ENCODE data around the gene TRIM38. TPM values are rescaled to one million over a fixed set of nuclear protein-coding genes. Genes with fewer than 3 reads are reported as not detected.

The TRIM38 gene
- total RNA-seq, 4 donors from 2014 or later, result 11.5 to 14.0 (median 12.4) TPM

DNA sequence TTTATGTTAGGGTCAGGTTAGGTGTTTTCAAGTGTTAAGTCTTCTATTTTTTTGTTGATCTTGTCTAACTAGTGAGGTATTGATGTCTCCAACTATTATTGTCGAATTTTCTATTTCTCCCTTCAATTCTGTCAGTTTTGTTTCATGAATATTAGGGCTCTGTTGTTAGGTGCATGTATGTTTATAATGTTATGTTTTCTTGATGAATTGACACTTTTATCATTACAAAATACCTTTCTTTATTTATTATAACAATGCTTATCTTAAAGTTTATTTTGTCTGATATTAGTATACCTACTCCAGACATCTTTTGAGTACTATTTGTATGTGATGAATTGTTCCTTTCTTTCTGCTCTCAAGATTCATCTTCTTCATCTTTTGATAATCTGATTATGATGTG lies 12.9 kb upstream of the TRIM38 start:
- WGBS, 2 donors, result 84 to 98% methylated on average over 1 of the region's 1 CpG
- Histone ChIP-seq H3K9me3 (no peaks in the 10 kb centered on the region), H3K36me3 (no peaks in the 10 kb centered on the region), H3K4me3 (replicated peaks in 1 of 3) (no peak overlapping the region), H3K27ac (no peak overlapping the region), H3K27me3 (no peaks in the 10 kb centered on the region), H3K4me1 (no peaks in the 10 kb centered on the region)
- intact Hi-C loops (cut with DNase I), result no loop called here
- TF ChIP-seq POLR2A (IDR thresholded peaks at IDR 0.05), result no peak
- TF ChIP-seq, protein P1, sequence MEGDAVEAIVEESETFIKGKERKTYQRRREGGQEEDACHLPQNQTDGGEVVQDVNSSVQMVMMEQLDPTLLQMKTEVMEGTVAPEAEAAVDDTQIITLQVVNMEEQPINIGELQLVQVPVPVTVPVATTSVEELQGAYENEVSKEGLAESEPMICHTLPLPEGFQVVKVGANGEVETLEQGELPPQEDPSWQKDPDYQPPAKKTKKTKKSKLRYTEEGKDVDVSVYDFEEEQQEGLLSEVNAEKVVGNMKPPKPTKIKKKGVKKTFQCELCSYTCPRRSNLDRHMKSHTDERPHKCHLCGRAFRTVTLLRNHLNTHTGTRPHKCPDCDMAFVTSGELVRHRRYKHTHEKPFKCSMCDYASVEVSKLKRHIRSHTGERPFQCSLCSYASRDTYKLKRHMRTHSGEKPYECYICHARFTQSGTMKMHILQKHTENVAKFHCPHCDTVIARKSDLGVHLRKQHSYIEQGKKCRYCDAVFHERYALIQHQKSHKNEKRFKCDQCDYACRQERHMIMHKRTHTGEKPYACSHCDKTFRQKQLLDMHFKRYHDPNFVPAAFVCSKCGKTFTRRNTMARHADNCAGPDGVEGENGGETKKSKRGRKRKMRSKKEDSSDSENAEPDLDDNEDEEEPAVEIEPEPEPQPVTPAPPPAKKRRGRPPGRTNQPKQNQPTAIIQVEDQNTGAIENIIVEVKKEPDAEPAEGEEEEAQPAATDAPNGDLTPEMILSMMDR (IDR thresholded peaks at IDR 0.05), result no peak
- no peak for DNase-seq

DNA sequence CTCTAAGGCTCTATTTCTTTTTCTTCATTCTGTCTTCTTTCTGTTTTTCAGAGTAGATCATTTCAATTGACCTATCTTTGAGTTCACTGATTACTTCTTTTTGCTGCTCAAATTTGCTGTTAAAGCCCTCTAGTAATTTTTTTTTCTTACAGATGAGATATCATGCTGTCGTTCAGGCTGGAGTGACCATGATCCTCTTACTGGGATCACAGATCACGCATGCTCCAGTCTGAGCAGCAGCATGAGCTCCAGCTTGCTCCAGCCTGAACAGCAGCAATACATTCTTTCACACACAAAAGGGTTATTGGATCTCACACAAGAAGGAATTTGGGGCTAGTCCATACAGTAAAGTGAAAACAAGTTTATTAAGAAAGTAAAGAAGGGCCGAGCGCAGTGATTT lies 12.3 kb upstream of the TRIM38 start:
- no peak overlapping the region for H3K27ac ChIP-seq
- intact Hi-C loops (cut with DNase I), result no loop called here
- no peaks in the 10 kb centered on the region for H3K27me3 ChIP-seq
- TF ChIP-seq, protein P1 (IDR thresholded peaks at IDR 0.05), result no peak
- TF ChIP-seq POLR2A (IDR thresholded peaks at IDR 0.05), result no peak
- DNase-seq, result no peak
- H3K36me3 ChIP-seq, result no peaks in the 10 kb centered on the region
- no peaks in the 10 kb centered on the region for H3K9me3 ChIP-seq
- H3K4me1 ChIP-seq, result no peaks in the 10 kb centered on the region
- WGBS, 2 donors, result 84 to 92% methylated on average over 4 of the region's 4 CpGs
- no peak overlapping the region for H3K4me3 ChIP-seq (replicated peaks in 1 of 3)

- Histone ChIP-seq H3K9me3 (no peaks in the 10 kb centered on the region), H3K27me3 (no peaks in the 10 kb centered on the region)
Measured at GRCh38 chr6:25951296-25952032, 11.1 kb upstream of the TRIM38 start.

DNA sequence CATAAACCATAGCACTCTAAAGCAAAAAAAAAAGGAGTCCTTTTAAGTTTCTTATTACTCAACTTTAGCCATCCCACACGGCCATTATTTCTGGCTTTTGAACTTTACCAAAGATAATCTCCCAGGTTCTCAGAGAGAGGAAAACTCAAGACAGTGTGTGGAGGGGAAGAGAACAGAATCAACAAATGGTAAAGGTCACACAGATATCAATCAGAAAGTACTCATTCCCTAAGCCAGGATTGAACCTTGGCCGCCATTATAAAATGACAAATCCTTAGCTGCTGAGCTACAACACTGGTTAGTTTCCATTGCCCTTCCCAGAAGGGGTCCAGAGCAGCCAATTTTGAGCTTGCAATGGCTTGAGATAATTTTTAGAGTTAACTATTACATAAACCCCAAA lies 10.1 kb upstream of the TRIM38 start:
- DNase-seq, result no peak
- Histone ChIP-seq H3K36me3 (no peaks in the 10 kb centered on the region), H3K27me3 (no peaks in the 10 kb centered on the region), H3K9me3 (no peaks in the 10 kb centered on the region), H3K4me3 (replicated peaks in 1 of 3) (no peak overlapping the region), H3K27ac (no peak overlapping the region), H3K4me1 (no peaks in the 10 kb centered on the region)
- no peak for TF ChIP-seq POLR2A (IDR thresholded peaks at IDR 0.05)
- TF ChIP-seq, protein P1 (IDR thresholded peaks at IDR 0.05), result no peak
- intact Hi-C loops (cut with DNase I), result no loop called here
- 96 to 98% methylated on average over 2 of the region's 2 CpGs for WGBS, 2 donors

More at GRCh38 chr6:25951296-25952032, 11.1 kb upstream of the TRIM38 start:
- Histone ChIP-seq H3K36me3 (no peaks in the 10 kb centered on the region), H3K4me1 (no peaks in the 10 kb centered on the region), H3K27ac (no peak overlapping the region), H3K4me3 (replicated peaks in 1 of 3) (no peak overlapping the region)
- intact Hi-C loops (cut with DNase I), result no loop called here
- TF ChIP-seq, protein P1 (IDR thresholded peaks at IDR 0.05), result no peak
- no peak for TF ChIP-seq POLR2A (IDR thresholded peaks at IDR 0.05)
- 86 to 90% methylated on average over 7 of the region's 7 CpGs for WGBS, 2 donors
- DNase-seq, result no peak

- no peaks in the 10 kb centered on the region for H3K9me3 ChIP-seq
- H3K4me1 ChIP-seq, result no peaks in the 10 kb centered on the region
- H3K4me3 ChIP-seq (replicated peaks in 1 of 3), result no peak overlapping the region
- H3K36me3 ChIP-seq, result no peaks in the 10 kb centered on the region
- intact Hi-C loops (cut with DNase I), result no loop called here
- H3K27me3 ChIP-seq, result no peaks in the 10 kb centered on the region
- H3K27ac ChIP-seq, result no peak overlapping the region
- TF ChIP-seq, protein P1 (IDR thresholded peaks at IDR 0.05), result no peak
- TF ChIP-seq POLR2A (IDR thresholded peaks at IDR 0.05), result no peak
- DNase-seq, result no peak
- 66 to 95% methylated on average over 3 of the region's 3 CpGs for WGBS, 2 donors
Measured at GRCh38 chr6:25953733-25954132, 8.9 kb upstream of the TRIM38 start.
